Tibial nerve (tissue), 4 donors: Measurements from ENCODE around the gene TTC28. TPM values are rescaled to one million over a fixed set of nuclear protein-coding genes. Genes with fewer than 3 reads are reported as not detected.
"Not testable (repeated sequence)": the region's sequence is repeated elsewhere in the genome, so short reads cannot be mapped to it uniquely, and the experiment has no call there.

ENCODE experiments used
- DNase-seq, 2 donors: peaks; one replicate each; pipeline ENCODE4 v3.0.0-alpha.2; 2019; ENCODE audit warnings: low spot score in 2 of 2
- H3K27ac ChIP-seq, 4 donors: fragments of 200-600 bp; sonication (generic) in 3 of 4; one replicate each; pipeline ENCODE4 v1.5.1; 2017 to 2019; ENCODE audit warnings: mild to moderate bottlenecking in 1 of 4
- H3K27me3 ChIP-seq, 2 donors: fragments of 200-600 bp; sonication (generic) in 1 of 2; one replicate each; pipeline versions ENCODE4 v1.5.1 to v1.6.0; 2017 to 2019
- H3K36me3 ChIP-seq, 3 donors: fragments of 200-600 bp; sonication (generic); one replicate each; pipeline ENCODE4 v1.5.1; 2018 to 2019
- H3K4me1 ChIP-seq, 4 donors: fragments of 200-600 bp; sonication (generic) in 3 of 4; one replicate each; pipeline ENCODE4 v1.5.1; 2017 to 2019
- H3K4me3 ChIP-seq, 4 donors: fragments of 200-600 bp; sonication (generic) in 3 of 4; one replicate each; pipeline ENCODE4 v1.5.1; 2017 to 2019; ENCODE audit warnings: mild to moderate bottlenecking in 1 of 4, moderate library complexity in 1 of 4
- H3K9me3 ChIP-seq, 4 donors: fragments of 200-600 bp; sonication (generic) in 3 of 4; one replicate each; pipeline ENCODE4 v1.5.1; 2017 to 2019
- CTCF ChIP-seq, 5 experiments: fragments of 200-600 bp in 3 of 5; fragments of 450-650 bp in 2 of 5; sonication (generic) in 3 of 5; IDR thresholded peaks; one replicate each; pipeline ENCODE4 v1.5.1; 2016 to 2019; ENCODE audit warnings: antibody characterized with exemption in 5 of 5, mild to moderate bottlenecking in 3 of 5, moderate library complexity in 2 of 5
- EP300 ChIP-seq, 2 donors: sonication (generic); formaldehyde crosslinking; IDR thresholded peaks; one replicate each; pipeline ENCODE4 v1.6.1; 2017; ENCODE audit warnings: antibody characterized with exemption in 2 of 2, mild to moderate bottlenecking in 1 of 2
- POLR2A ChIP-seq, 2 donors: fragments of 450-650 bp; IDR thresholded peaks; one replicate each; pipeline ENCODE4 v1.6.1; 2017; ENCODE audit warnings: antibody characterized with exemption in 2 of 2, mild to moderate bottlenecking in 2 of 2, moderate library complexity in 2 of 2
- WGBS, 2 donors: methylation state at CpG; one replicate each; pipeline ENCODE4 v1.1.5; 2018; 5-methylcytosine and 5-hydroxymethylcytosine counted together
- total RNA-seq, 4 donors: library from RNA; depleted of rRNA; stranded (reverse); fragments of >200 nt; gene quantifications; one replicate each; pipeline ENCODE4 v1.1.0, GENCODE V29; 2016

Gene TTC28
- total RNA-seq, 4 donors from 2014 or later, result 83.9 to 177 (median 128) TPM

GRCh38 chr22:28096161-28096560 is 583.5 kb downstream of the TTC28 start:
- H3K27ac ChIP-seq, result no peak overlapping the region
- no peak for DNase-seq
- H3K4me1 ChIP-seq, result no peaks in the 10 kb centered on the region
- no peaks in the 10 kb centered on the region for H3K9me3 ChIP-seq
- H3K36me3 ChIP-seq, result peaks cover 0 to 68% (median 0%) of the 10 kb centered on the region in 3 donors
- 88 to 90% methylated on average over 5 of the region's 5 CpGs for WGBS, 2 donors
- no peaks in the 10 kb centered on the region for H3K27me3 ChIP-seq
- no peak overlapping the region for H3K4me3 ChIP-seq
- no peak for TF ChIP-seq CTCF (IDR thresholded peaks at IDR 0.05)
- TF ChIP-seq EP300 (IDR thresholded peaks at IDR 0.05), result no peak
- no peak for TF ChIP-seq POLR2A (IDR thresholded peaks at IDR 0.05)

- Histone ChIP-seq H3K27ac (no peak overlapping the region), H3K4me1 (no peaks in the 10 kb centered on the region), H3K36me3 (peaks cover 0 to 71% (median 0%) of the 10 kb centered on the region in 3 donors), H3K4me3 (no peak overlapping the region), H3K9me3 (no peaks in the 10 kb centered on the region), H3K27me3 (no peaks in the 10 kb centered on the region)
- DNase-seq, result no peak
- TF ChIP-seq CTCF (IDR thresholded peaks at IDR 0.05), result no peak
- TF ChIP-seq EP300 (IDR thresholded peaks at IDR 0.05), result no peak
- no peak for TF ChIP-seq POLR2A (IDR thresholded peaks at IDR 0.05)
- WGBS, 2 donors, result 83% methylated on average over 5 of the region's 5 CpGs
Measured at GRCh38 chr22:28095316-28096095, 584.1 kb downstream of the TTC28 start.

GRCh38 chr22:28094771-28095170 is 584.9 kb downstream of the TTC28 start:
- Histone ChIP-seq H3K9me3 (no peaks in the 10 kb centered on the region), H3K27ac (no peak overlapping the region), H3K4me1 (no peaks in the 10 kb centered on the region), H3K27me3 (no peaks in the 10 kb centered on the region), H3K36me3 (peaks cover 0 to 66% (median 0%) of the 10 kb centered on the region in 3 donors), H3K4me3 (no peak overlapping the region)
- WGBS, 2 donors, result 72 to 78% methylated on average over 7 of the region's 7 CpGs
- TF ChIP-seq POLR2A (IDR thresholded peaks at IDR 0.05) (no peak), CTCF (IDR thresholded peaks at IDR 0.05) (no peak), EP300 (IDR thresholded peaks at IDR 0.05) (no peak)
- DNase-seq, result no peak

- H3K27me3 ChIP-seq, result no peaks in the 10 kb centered on the region
- TF ChIP-seq EP300 (IDR thresholded peaks at IDR 0.05), result no peak
- TF ChIP-seq POLR2A (IDR thresholded peaks at IDR 0.05), result no peak
- no peak for TF ChIP-seq CTCF (IDR thresholded peaks at IDR 0.05)
- WGBS, 2 donors, result 95 to 100% methylated on average over 1 of the region's 1 CpG
- H3K27ac ChIP-seq, result no peak overlapping the region
- no peak overlapping the region for H3K4me3 ChIP-seq
- no peaks in the 10 kb centered on the region for H3K4me1 ChIP-seq
- H3K36me3 ChIP-seq, result peaks cover 0 to 56% (median 0%) of the 10 kb centered on the region in 3 donors
- no peaks in the 10 kb centered on the region for H3K9me3 ChIP-seq
- DNase-seq, result no peak
Measured at GRCh38 chr22:28093711-28094110, 585.9 kb downstream of the TTC28 start.

- no peaks in the 10 kb centered on the region for H3K9me3 ChIP-seq
- peaks cover 0 to 43% (median 0%) of the 10 kb centered on the region in 3 donors for H3K36me3 ChIP-seq
- H3K27me3 ChIP-seq, result no peaks in the 10 kb centered on the region
- WGBS, 2 donors, result 95% methylated on average over 6 of the region's 6 CpGs
- DNase-seq, result no peak
- TF ChIP-seq CTCF (IDR thresholded peaks at IDR 0.05) (no peak), POLR2A (IDR thresholded peaks at IDR 0.05) (no peak), EP300 (IDR thresholded peaks at IDR 0.05) (no peak)
- H3K27ac ChIP-seq, result no peak overlapping the region
- no peaks in the 10 kb centered on the region for H3K4me1 ChIP-seq
- H3K4me3 ChIP-seq, result no peak overlapping the region
Measured at GRCh38 chr22:28091486-28091885, 588.2 kb downstream of the TTC28 start.

GRCh38 chr22:28089541-28089940 is 590.1 kb downstream of the TTC28 start:
- not testable (repeated sequence) for H3K27me3 ChIP-seq, DNase-seq, H3K27ac ChIP-seq, H3K9me3 ChIP-seq, H3K4me1 ChIP-seq, H3K4me3 ChIP-seq
- H3K36me3 ChIP-seq, result peaks cover 0 to 35% (median 0%) of the 10 kb centered on the region in 3 donors
- 96 to 98% methylated on average over 5 of the region's 5 CpGs for WGBS, 2 donors
